NCI-H2029 treated with DMSO at 0.1 percent for 48 hours (cell line): ENCODE measurements around the gene OVCH2.
A peak's percentile ranks its signal among the peaks of the same experiment; 100 is the strongest.
"Not testable (repeated sequence)": the region's sequence is repeated elsewhere in the genome, so short reads cannot be mapped to it uniquely, and the experiment has no call there.

Experiments
- DNase-seq: peaks from one replicate; lab custom pipeline; 2025; lab: John Stamatoyannopoulos, UW

Gene OVCH2

GRCh38 chr11:7671347-7672215, 34.7 kb downstream of the OVCH2 start:
- DNase-seq: no peak

GRCh38 chr11:7670641-7671040, 35.6 kb downstream of the OVCH2 start:
- DNase-seq: no peak

- no peak for DNase-seq
Measured at GRCh38 chr11:7668911-7669310, 37.4 kb downstream of the OVCH2 start.

DNA sequence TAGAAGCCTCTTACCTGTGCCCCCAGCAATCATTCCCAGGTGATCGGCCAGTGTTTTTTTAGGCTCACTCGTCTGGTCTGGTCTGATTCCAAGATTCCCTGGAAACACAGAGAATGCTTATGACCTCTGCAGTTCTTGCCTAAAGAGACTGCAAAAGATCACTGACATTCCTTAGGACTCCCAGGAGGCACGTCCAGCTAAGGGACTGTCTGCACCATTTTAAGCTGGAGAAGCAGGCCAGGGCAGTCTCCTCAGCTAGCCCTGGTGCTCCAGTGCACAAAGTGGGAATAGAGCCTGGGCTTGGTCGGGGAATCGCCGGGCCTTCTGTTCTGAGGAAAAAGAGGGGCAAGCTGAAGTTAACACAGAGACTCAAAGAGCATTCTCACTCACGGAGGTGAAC, 37.8 kb downstream of the OVCH2 start:
- no peak for DNase-seq

DNA sequence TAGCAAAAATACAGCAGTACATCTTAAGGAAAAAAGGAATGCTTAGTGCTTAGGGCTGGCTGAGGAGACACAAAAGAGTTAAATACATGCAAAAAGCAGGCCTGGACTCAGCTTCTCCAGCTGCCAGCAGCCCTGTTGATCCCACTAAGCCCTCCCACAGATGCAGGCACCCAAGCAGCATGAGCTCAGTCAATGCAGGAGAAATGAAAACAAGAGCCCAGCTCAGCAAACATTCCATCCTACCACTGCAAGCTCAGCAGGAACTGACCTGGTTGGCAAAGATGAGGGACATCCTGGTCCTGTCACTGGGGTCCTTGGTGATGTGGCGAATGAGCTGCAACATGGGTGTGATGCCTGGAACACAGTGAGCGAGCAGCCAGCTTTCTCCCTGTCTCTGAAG, 38.8 kb downstream of the OVCH2 start:
- DNase-seq: no peak

DNA sequence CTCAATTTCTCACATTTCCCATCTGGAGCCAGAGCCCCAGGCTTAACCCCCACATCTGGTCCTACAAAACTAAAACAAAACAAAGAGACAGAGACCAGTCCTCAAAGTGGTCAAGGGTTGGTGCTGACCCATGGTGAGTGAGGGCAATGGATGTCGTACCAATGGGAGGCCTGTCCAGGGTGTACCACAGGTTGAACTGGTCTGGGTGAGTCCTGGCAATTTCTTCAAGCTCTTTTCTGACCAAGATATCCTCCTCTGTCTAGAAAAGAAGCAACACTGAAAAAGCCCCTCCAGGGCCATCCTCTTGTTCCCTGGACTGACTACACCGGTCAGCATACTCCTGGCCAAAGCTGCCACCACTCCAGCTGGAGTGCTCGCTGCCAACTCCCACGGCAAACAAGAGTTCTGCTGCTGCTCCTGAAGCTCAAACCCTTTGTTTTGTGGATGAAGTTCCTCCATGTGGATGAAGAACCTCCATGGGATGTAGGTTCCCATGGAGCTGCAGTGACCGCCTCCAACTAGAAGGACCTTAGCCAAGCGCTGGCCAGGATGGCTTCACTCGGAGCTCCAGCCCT, 39.9 kb downstream of the OVCH2 start:
- DNase-seq: no peak

- DNase-seq: peak; percentile 60
Measured at GRCh38 chr11:7665473-7666291, 40.6 kb downstream of the OVCH2 start.

GRCh38 chr11:7664867-7665266, 41.4 kb downstream of the OVCH2 start:
- DNase-seq: no peak

DNA sequence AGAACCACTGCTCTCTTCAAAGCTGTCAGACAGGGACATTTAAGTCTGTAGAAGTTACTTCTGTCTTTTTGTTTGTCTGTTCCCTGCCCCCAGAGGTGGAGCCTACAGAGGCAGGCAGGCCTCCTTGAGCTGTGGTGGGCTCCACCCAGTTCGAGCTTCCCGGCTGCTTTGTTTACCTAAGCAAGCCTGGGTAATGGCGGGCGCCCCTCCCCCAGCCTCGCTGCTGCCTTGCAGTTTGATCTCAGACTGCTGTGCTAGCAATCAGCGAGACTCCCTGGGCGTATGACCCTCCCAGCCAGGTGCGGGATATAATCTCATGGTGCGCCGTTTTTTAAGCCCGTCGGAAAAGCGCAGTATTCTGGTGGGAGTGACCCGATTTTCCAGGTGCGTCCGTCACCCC, 42.7 kb downstream of the OVCH2 start:
- DNase-seq: not testable (repeated sequence)

DNA sequence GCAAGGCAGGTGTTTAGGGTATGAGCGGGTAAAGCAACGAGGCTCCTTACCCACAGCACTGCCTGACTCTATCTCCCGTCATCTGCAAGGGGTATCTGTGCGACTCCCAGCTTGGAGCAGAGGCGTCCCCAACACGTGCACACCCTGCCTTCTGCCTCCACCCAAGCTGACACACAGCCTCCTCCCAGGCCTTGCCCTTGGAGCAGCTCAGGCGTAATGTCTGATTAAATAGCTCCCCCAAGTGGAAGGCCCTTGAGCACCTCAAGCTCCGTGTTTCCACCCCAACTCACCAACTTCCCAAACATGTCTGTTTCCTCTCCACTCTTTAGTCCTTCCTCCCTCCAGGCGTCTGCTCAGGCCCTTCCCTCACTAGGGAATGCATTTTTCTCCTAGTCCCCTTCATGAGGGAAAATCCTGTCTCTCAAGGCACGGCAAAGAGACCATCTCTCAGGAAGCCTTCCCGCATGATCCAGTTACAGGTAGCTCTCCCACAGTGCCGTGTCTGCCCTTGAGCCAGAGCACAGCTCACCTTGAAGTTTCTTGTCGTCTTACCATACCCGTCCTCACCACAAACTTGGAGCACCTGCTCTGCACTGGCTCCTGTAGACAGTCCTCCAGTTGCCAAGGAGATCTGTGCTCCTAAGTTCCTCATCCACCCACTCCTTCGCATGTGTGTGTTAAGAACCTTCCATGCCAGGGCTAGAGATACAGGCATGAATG, 48.8 kb downstream of the OVCH2 start:
- DNase-seq: no peak

DNA sequence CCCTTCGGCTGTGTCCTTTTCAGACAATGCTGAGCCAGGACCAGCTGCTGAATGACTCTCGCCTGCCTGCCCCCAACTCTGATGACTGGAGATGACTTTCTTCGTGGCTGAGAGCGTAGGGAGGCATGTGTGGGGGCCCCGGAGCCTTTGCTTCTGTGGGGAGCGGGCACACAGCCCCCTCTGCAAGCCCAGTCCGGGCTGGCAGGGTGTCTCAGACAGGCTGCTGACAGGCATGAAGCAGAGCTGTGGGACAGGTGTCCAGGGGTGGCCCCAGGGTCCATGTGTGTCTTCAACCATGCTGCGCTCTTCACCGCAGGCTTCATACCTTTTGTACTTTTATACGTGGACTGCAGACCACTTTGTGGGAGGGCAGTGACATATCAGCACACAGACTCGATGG, 49.6 kb downstream of the OVCH2 start:
- no peak for DNase-seq

- DNase-seq: no peak
Measured at GRCh38 chr11:7655253-7656217, 50.7 kb downstream of the OVCH2 start.

GRCh38 chr11:7654195-7654705, 52.0 kb downstream of the OVCH2 start:
- no peak for DNase-seq

DNA sequence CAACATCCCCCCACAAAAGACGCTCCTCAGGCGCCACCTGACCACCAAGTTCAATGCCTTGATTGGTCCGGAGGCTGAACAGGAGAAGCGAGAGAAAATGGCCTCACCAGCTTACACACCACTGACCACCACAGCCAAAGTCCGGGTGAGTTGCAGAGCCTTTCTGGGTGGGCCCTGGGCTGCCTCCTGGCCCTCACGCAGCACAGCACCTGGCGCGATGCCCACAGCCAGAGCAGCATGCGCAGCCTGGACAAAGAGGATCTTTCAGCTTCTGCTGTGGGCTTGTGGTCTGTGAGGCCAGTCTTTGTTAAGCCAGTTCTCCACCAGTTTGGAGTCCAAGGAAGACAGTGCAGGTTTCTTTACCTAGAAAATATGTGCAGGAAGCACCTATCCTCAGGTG, 54.6 kb downstream of the OVCH2 start:
- DNase-seq: no peak

- no peak for DNase-seq
Measured at GRCh38 chr11:7651140-7651551, 55.1 kb downstream of the OVCH2 start.

DNA sequence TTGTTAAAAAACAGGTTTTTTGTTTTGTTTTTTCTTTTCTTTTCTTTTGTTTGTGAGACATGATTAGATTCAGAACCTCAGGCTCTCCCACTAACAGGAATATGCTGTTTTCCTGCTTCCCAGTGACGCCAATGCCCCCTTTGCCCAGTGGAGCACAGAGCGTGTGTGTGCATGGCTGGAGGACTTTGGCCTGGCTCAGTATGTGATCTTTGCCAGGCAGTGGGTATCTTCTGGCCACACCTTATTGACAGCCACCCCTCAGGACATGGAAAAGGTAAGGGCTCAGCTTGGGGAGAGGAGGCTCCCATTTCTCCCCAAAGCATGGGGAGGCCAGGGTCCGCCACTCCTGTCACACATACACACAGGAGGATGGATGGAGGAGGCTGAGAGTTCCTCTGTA, 58.0 kb downstream of the OVCH2 start:
- no peak for DNase-seq

DNA sequence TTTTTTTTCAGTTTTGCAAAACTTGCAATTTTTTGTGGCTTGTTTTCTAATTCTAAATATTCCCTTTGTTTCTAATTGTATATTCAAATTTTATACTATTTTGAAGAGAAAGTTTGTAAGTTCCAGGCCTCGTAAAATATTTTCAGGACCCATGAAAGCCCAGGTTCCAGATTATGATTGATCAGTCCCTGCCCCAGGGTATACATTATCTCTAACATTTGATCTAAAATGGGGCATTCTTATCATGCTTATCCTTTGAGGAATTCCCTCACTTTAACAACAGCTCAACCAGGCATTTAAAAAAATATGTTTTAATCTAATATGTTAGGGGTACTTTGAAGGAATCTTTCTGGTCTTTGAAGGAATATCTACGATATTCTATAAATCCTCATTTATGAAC, 59.4 kb downstream of the OVCH2 start:
- no peak for DNase-seq

GRCh38 chr11:7645206-7645605, 61.1 kb downstream of the OVCH2 start:
- no peak for DNase-seq

- no peak for DNase-seq
Measured at GRCh38 chr11:7643314-7643713, 63.0 kb downstream of the OVCH2 start.

DNA sequence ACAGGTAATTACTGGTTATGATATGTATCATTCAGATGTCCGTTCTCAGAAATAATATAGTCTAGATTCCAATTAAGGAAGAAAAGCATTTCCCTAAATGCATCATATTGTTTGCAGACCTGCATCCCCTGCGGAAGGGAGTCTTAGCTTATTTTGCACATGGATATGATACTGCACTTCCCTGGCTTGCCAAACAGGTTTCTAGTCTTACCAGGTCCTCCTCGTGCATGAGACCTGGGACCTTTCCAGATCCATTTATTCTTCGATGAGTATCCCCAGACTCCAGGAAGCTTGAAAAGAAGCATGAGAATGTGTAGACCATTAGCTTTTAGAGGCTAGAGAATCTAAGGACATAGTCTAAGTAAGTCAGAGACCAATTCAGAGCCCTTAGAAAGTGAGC, 63.5 kb downstream of the OVCH2 start:
- no peak for DNase-seq

DNA sequence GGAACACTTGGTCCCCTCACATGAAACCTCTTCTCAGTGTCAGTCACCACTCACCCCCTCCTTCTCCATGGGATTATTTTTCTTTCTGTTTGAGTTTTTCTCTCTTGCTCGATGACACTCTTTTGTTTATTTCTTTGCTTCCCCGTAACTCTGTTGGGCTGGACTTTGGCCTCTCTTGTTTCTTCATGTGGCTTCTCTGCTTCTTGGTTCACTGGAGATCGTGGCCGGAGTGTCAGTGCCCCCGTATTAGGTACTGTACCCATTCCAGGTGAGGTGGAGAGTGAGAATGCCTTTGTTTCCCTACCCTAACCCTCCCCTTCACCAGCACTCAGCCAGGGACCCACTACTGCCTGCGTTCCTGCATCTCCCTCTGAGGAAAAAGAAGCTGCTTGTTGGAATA, 65.5 kb downstream of the OVCH2 start:
- DNase-seq: no peak
